ENCODE measurements around the gene STH. TPM values are rescaled to one million over a fixed set of nuclear protein-coding genes. Genes with fewer than 3 reads are reported as not detected.

Gene STH
- total and polyA plus RNA-seq, 2 of the 4 experiments (the other 2 are of a cell fraction) = not detected

DNA sequence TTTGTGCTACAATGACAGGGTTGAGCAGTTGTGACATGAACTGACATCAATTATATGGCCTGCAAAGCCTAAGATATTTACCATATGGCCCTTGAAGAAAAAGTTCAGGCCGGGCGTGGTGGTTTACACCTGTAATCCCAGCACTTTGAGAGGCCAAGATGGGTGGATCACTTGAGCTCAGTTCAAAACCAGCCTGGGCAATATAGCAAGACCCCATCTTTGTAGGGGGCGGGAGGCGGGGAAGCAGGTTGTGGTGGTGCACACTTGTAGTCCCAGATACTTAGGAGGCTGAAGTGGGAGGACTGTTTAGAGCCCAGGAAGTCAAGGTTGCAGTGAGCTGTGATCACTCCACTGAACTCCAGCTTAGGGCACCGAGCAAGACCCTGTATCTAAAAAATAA, 48.3 kb downstream of the STH start:
- no peak overlapping the region for H2BK15ac ChIP-seq (ENCODE audit: low read depth, low read length)
- H2BK20ac ChIP-seq (ENCODE audit: low read depth, low read length) = no peak overlapping the region
- no peak overlapping the region for H2AFZ ChIP-seq (replicated peaks; ENCODE audit: low read length, poor library complexity)
- no peak overlapping the region for H2BK5ac ChIP-seq (ENCODE audit: low read depth, low read length, poor library complexity, severe bottlenecking)
- TF ChIP-seq, protein P1, sequence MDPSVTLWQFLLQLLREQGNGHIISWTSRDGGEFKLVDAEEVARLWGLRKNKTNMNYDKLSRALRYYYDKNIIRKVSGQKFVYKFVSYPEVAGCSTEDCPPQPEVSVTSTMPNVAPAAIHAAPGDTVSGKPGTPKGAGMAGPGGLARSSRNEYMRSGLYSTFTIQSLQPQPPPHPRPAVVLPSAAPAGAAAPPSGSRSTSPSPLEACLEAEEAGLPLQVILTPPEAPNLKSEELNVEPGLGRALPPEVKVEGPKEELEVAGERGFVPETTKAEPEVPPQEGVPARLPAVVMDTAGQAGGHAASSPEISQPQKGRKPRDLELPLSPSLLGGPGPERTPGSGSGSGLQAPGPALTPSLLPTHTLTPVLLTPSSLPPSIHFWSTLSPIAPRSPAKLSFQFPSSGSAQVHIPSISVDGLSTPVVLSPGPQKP (IDR thresholded peaks at IDR 0.05; ENCODE audit: borderline replicate concordance, low read depth, low read length) = no peak
- TF ChIP-seq NFE2L2 (IDR thresholded peaks at IDR 0.05; ENCODE audit: low read depth, low read length) (no peak), BHLHE40 (IDR thresholded peaks at IDR 0.05; ENCODE audit: low read depth, low read length) (no peak), CEBPB (IDR thresholded peaks at IDR 0.05; ENCODE audit: low read depth, low read length) (no peak), RCOR1 (IDR thresholded peaks at IDR 0.05; ENCODE audit: insufficient replicate concordance, low read length) (no peak), POLR2A (IDR thresholded peaks at IDR 0.05; ENCODE audit: low read depth, low read length) (no peak), USF2 (IDR thresholded peaks at IDR 0.05; ENCODE audit: low read depth, low read length) (no peak), RFX5 (IDR thresholded peaks at IDR 0.05; ENCODE audit: low read depth, low read length) (no peak), CHD1 (IDR thresholded peaks at IDR 0.05; ENCODE audit: low read depth, low read length) (no peak), FOS (IDR thresholded peaks at IDR 0.05; ENCODE audit: low read depth, low read length) (no peak), SMC3 (IDR thresholded peaks at IDR 0.05; ENCODE audit: low read depth, low read length) (no peak), CTCF (conservative IDR thresholded peaks at IDR 0.05; ENCODE audit: low read depth, low read length) (no peak), MAFK (IDR thresholded peaks at IDR 0.05; ENCODE audit: low read depth, low read length) (no peak), MXI1 (IDR thresholded peaks at IDR 0.05; ENCODE audit: borderline replicate concordance, low read depth, low read length) (no peak)
- no CpG with 5 or more reads among the region's 5 CpGs for WGBS, 2 experiments (ENCODE audit: extremely low coverage in 2 of 2, insufficient read length in 1 of 2)
- no peak overlapping the region for H3K27ac ChIP-seq (ENCODE audit: insufficient read depth, low read length)
- peaks cover 39% of the 10 kb centered on the region for H4K20me1 ChIP-seq (ENCODE audit: insufficient read depth, low read length)
- H3K27me3 ChIP-seq (ENCODE audit: control insufficient read depth, insufficient read depth, low read length) = no peaks in the 10 kb centered on the region
- H3K56ac ChIP-seq (ENCODE audit: extremely low read depth, insufficient read depth, low read length) = no peak overlapping the region
- no peak for DNase-seq
- no peak for ATAC-seq (ENCODE audit: low read depth)
- H3K18ac ChIP-seq (ENCODE audit: low read depth, low read length) = no peak overlapping the region
- no peak overlapping the region for H4K8ac ChIP-seq (ENCODE audit: low read depth in 2 of 2, low read length in 2 of 2)
- peaks cover 31 to 65% of the 10 kb centered on the region in 2 experiments for H3K79me1 ChIP-seq (ENCODE audit: low read depth in 1 of 2, low read length in 2 of 2)
- H3K36me3 ChIP-seq (ENCODE audit: control insufficient read depth, insufficient read depth, low read length) = peaks cover 40% of the 10 kb centered on the region
- dilution Hi-C loops (cut with HindIII; ENCODE audit: low sequenced_read_pairs, unreplicated experiment) (no loop called here), intact Hi-C loops (cut with micrococcal nuclease) (loop anchor here (10.0 kb wide), 1 partner anchor 47 kb away; no protein-coding TSS in a partner anchor), in situ Hi-C loops (cut with MboI; ENCODE audit: low sequenced_read_pairs) (no loop called here)
- no peak overlapping the region for H3K14ac ChIP-seq (replicated peaks; ENCODE audit: low read depth, low read length)
- H3K4me2 ChIP-seq (ENCODE audit: low read depth, low read length) = no peak overlapping the region
- H3K23ac ChIP-seq (ENCODE audit: low read depth, low read length) = no peak overlapping the region
- no peak overlapping the region for H4K5ac ChIP-seq (ENCODE audit: low read depth, low read length)
- H3K4me1 ChIP-seq (ENCODE audit: control insufficient read depth, insufficient read depth, low read length) = no peaks in the 10 kb centered on the region; the same call in 1 of the 2 replicates
- H3K4me3 ChIP-seq (ENCODE audit: insufficient read depth, low read depth, low read length) = no peak overlapping the region
- BruUV-seq (replicated peaks) = no TSS peak
- ChIA-PET POLR2A (ENCODE audit: unreplicated experiment) (no interaction called here), CTCF (interaction anchor here (0.6 to 1.2 kb wide), 2 partner anchors 146 to 164 kb away, joined by 3 read pairs; no protein-coding TSS in a partner anchor)
- H3K9me3 ChIP-seq (ENCODE audit: control insufficient read depth, insufficient read depth, low read length) = no peaks in the 10 kb centered on the region
- H2AK5ac ChIP-seq (ENCODE audit: low read depth, low read length) = no peak overlapping the region
- H2AK9ac ChIP-seq (replicated peaks; ENCODE audit: low read depth, low read length, poor library complexity) = no peak overlapping the region
- no peak overlapping the region for H2BK120ac ChIP-seq (ENCODE audit: low read depth, low read length)
- H4K91ac ChIP-seq (ENCODE audit: insufficient read depth, low read depth, low read length) = no peak overlapping the region
- H3K9ac ChIP-seq (ENCODE audit: low read depth, low read length) = no peak overlapping the region
- H3K9me1 ChIP-seq (ENCODE audit: insufficient read depth, low read length) = no peaks in the 10 kb centered on the region; the same call in 1 of the 2 replicates
- no peak overlapping the region for H3K4ac ChIP-seq (ENCODE audit: low read depth, low read length)

Measured in IMR-90 (cell line).